Large intestine (tissue), 3 donors: ENCODE measurements around the gene CIB1. TPM values are rescaled to one million over a fixed set of nuclear protein-coding genes. Genes with fewer than 3 reads are reported as not detected.

ENCODE experiments used
- DNase-seq, 2 donors: peaks; one replicate each; pipeline versions ENCODE4 v3.0.0 to v3.0.0-alpha.2; 2013
- H3K27ac ChIP-seq: one replicate; pipeline ENCODE4 v1.5.1; 2013; ENCODE audit warnings: low read length
- H3K27me3 ChIP-seq: 2 replicates; pipeline ENCODE4 v1.6.1; 2013; ENCODE audit warnings: low read length; ENCODE audit not compliant: control insufficient read depth, insufficient read depth
- H3K36me3 ChIP-seq: 2 replicates; pipeline ENCODE4 v1.6.1; 2013; ENCODE audit warnings: low read length; ENCODE audit not compliant: control insufficient read depth, insufficient read depth
- H3K4me1 ChIP-seq: one replicate; pipeline ENCODE4 v1.6.1; 2013; ENCODE audit warnings: low read length; ENCODE audit not compliant: control insufficient read depth, insufficient read depth
- H3K4me3 ChIP-seq: one replicate; pipeline ENCODE4 v1.5.1; 2013; ENCODE audit warnings: low read length
- H3K9me3 ChIP-seq: one replicate; pipeline ENCODE4 v1.6.1; 2013; ENCODE audit warnings: mild to moderate bottlenecking, low read depth, low read length, moderate library complexity; ENCODE audit not compliant: control insufficient read depth
- WGBS: methylation state at CpG from one replicate; pipeline ENCODE4 v1.1.5; 2013; ENCODE audit warnings: low lambda C conversion rate; ENCODE audit not compliant: insufficient coverage; 5-methylcytosine and 5-hydroxymethylcytosine counted together
- polyA plus RNA-seq: library from polyadenylated mRNA; unstranded; fragments of 120-200 nt; gene quantifications from one replicate; pipeline ENCODE4 v1.2.1, GENCODE V29; 2013

CIB1 gene
- polyA plus RNA-seq, 1 donor = 87.1 TPM

- DNase-seq = peak; percentile 56 to 86
- Histone ChIP-seq H3K4me1 (peaks cover 22% of the 10 kb centered on the region), H3K4me3 (peak overlapping the region; percentile 63), H3K27ac (peak overlapping the region; percentile 91), H3K36me3 (no peaks in the 10 kb centered on the region), H3K9me3 (no peaks in the 10 kb centered on the region), H3K27me3 (no peaks in the 10 kb centered on the region)
- no CpG with 5 or more reads among the region's 67 CpGs for WGBS
These were observed 48.7 kb downstream of the CIB1 start for GRCh38 chr15:90184786-90185704.

DNA sequence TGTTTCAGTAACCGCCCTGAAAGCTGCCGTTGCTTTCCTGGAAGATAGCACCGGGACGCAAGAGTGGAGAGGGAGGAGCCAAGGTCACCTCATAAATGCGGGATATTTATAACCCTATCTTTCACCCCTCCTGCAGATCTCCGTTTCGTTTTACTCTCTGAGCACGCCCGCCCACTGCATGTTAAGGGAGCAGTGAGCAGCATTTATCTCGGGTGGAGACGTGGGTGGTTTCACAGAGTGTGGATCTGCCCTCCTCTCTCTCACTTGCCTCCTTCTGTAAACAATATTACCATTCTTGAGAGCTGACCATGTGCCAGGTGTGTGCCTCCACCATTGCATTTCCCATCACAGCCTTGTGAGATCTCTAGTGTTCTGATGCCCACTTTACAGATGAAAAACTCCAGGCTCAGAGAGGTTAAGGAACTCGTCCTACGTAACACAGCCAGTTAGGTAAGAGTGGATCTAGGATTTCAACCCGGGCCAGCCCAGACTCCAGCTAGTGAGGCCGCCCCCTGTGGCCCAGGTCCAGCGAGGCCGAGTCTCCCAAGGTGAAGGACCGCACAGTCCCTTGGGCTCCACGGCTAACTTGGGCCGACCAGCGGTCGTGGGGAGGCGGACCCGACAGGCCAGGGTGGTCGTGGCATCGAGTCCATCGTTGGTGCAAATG is 49.5 kb downstream of the CIB1 start:
- no peaks in the 10 kb centered on the region for H3K36me3 ChIP-seq
- H3K4me1 ChIP-seq = peaks cover 20% of the 10 kb centered on the region
- no peaks in the 10 kb centered on the region for H3K27me3 ChIP-seq
- peak; percentile 89 to 97 for DNase-seq
- H3K4me3 ChIP-seq = peak overlapping the region; percentile 63
- no CpG with 5 or more reads among the region's 27 CpGs for WGBS
- peak overlapping the region; percentile 91 for H3K27ac ChIP-seq
- H3K9me3 ChIP-seq = no peaks in the 10 kb centered on the region

DNA sequence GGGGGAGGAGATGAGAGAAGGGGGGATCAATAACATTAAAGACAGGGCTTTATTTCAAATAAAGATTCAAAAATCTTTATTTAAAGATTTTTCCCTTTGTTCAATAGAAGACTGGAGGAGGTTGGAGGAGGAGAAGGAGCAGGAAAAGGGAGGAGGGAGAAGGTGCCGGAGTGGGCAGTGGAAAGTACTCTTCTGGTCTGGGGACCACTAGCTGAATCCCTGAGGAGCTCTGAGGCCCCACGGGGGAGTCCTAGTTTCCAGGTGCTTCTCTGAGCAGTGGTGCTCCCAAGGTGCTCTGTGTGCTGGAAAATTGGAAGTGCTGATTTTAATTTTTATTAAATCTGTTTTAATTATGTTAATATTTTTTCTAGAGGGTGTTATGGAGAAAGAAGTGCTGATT is 52.0 kb downstream of the CIB1 start:
- no CpG with 5 or more reads among the region's 2 CpGs for WGBS
- H3K9me3 ChIP-seq = no peaks in the 10 kb centered on the region
- H3K4me3 ChIP-seq = no peak overlapping the region
- H3K4me1 ChIP-seq = peaks cover 20% of the 10 kb centered on the region
- H3K27me3 ChIP-seq = no peaks in the 10 kb centered on the region
- no peak for DNase-seq
- H3K36me3 ChIP-seq = no peaks in the 10 kb centered on the region
- H3K27ac ChIP-seq = no peak overlapping the region

Other genes with a start within 250 kb of the CIB1 start
- 22.6 TPM for gene ZNF710, start 232.6 kb downstream of the CIB1 start, polyA plus RNA-seq
- 85.2 TPM for gene IDH2, start 131.5 kb downstream of the CIB1 start, polyA plus RNA-seq
- 57.7 TPM for gene SEMA4B, start 32.6 kb downstream of the CIB1 start, polyA plus RNA-seq
- gene GDPGP1, start 268 bp upstream of the CIB1 start, polyA plus RNA-seq = 7.8 TPM
- gene TTLL13, start 15.6 kb upstream of the CIB1 start, polyA plus RNA-seq = 0.33 TPM
- 76.1 TPM for gene NGRN, start 31.7 kb upstream of the CIB1 start, polyA plus RNA-seq
- gene ZNF774, start 118.3 kb upstream of the CIB1 start, polyA plus RNA-seq = 6.0 TPM
- gene IQGAP1, start 154.3 kb upstream of the CIB1 start, polyA plus RNA-seq = 90.9 TPM